H1 (cell line): ENCODE data around the gene ZBTB7B. TPM values are rescaled to one million over a fixed set of nuclear protein-coding genes. Genes with fewer than 3 reads are reported as not detected.

Source experiments
- CHD7 ChIP-seq: fragments of 300-600 bp; sonication (generic); IDR thresholded peaks from 2 replicates; pipeline ENCODE4 v1.7.1; 2012; ENCODE audit warnings: low read length, moderate library complexity, mild to moderate bottlenecking, inconsistent platforms; ENCODE audit not compliant: insufficient replicate concordance
- CTBP2 ChIP-seq: IDR thresholded peaks from 2 replicates; pipeline ENCODE4 v1.7.0; 2011; ENCODE audit warnings: borderline replicate concordance, mild to moderate bottlenecking, moderate library complexity, mixed read lengths, low read length; ENCODE audit not compliant: insufficient read depth, insufficient read length
- E2F6 ChIP-seq: IDR thresholded peaks from 2 replicates; pipeline ENCODE4 v1.6.1; 2012; ENCODE audit warnings: inconsistent platforms
- PHF8 ChIP-seq: fragments of 200-600 bp; sonication (generic); conservative IDR thresholded peaks from 2 replicates; pipeline ENCODE4 v1.7.1; 2012; ENCODE audit warnings: low read depth, mild to moderate bottlenecking, inconsistent platforms, low read length, moderate library complexity
- polyA plus RNA-seq, 7 experiments: library from polyadenylated mRNA; depleted of rRNA in 3 of 7; stranded (reverse) in 5 of 7; unstranded in 2 of 7; fragments of >200 nt in 5 of 7; fragments of 200-250 nt in 2 of 7; gene quantifications; 1 replicate in 5 of 7; 2 replicates in 1 of 7; 4 replicates in 1 of 7; pipeline versions ENCODE4 v1.2.1 to v1.2.3, GENCODE V29; 2011 to 2013; ENCODE audit warnings: missing spikeins in 2 of 7, mixed read lengths in 2 of 7
- total RNA-seq: library from RNA; stranded (reverse); fragmentation: NEBNext Ultra II Directional; extraction: Animal tissue kit (Norgen Biotek cat#: 25700); gene quantifications from 2 replicates; pipeline ENCODE4 v1.2.1, GENCODE V29; 2021

ZBTB7B gene
- total and polyA plus RNA-seq, 2 of the 8 experiments (the other 6 are each of a cell fraction or from before 2014, with no cell fraction given), result 24.5 to 36.9 TPM

- TF ChIP-seq CHD7 (no peak), E2F6 (no peak), CTBP2 (no peak), PHF8 (no peak)
- TF ChIP-seq, all 59 proteins: peak for 0
These were observed 37.9 kb downstream of the ZBTB7B start (continued) for GRCh38 chr1:155040358-155041093.
